B cell (primary cell): ENCODE measurements around the gene PTPRQ.

ENCODE experiments used
- CTCF ChIP-seq: fragments of 200-600 bp; IDR thresholded peaks from one replicate; pipeline ENCODE4 v1.8.0; 2022; ENCODE audit warnings: antibody characterized with exemption, mild to moderate bottlenecking
- EZH2 ChIP-seq: IDR thresholded peaks from 2 replicates; pipeline ENCODE4 v1.6.1; 2012; ENCODE audit warnings: borderline replicate concordance, low read depth, mild to moderate bottlenecking, moderate library complexity, low read length; ENCODE audit not compliant: insufficient read depth, poor library complexity, severe bottlenecking

DNA sequence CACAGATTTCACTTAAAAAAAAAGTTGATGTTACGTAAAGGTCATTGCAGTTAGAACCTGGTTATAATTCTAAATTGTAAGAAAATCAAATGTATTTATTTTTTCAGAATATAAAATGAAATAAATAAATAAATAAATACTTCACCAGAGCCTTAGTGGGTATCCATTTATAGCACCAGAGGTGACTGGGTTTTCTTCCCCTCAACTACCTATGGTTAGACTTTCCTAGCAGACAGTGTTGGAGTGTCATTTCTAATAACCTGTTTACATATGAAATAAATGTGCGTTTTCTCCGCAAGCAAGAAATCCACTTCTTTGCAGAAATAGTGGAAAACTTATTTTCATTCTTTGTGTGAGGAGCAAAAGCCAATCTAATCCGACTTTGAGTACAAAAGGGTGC, 269.4 kb downstream of the PTPRQ start:
- TF ChIP-seq CTCF (no peak), EZH2 (no peak)
